ENCODE results near the gene GPR143. TPM values are rescaled to one million over a fixed set of nuclear protein-coding genes. Genes with fewer than 3 reads are reported as not detected.

Gene GPR143
- total RNA-seq, 2 donors from 2014 or later: not detected

GRCh38 chrX:9693307-9694001 is 72.2 kb downstream of the GPR143 start:
- Mint-ChIP-seq H3K9me3 (no peaks in the 10 kb centered on the region), H3K27ac (peak overlapping the region in 1 of 2 donors; percentile 29), H3K36me3 (peaks cover 0 to 9% of the 10 kb centered on the region in 2 donors)
- DNase-seq (ENCODE audit: low spot score in 2 of 2) (no peak), ATAC-seq (no peak)

GRCh38 chrX:9690046-9690445 is 75.6 kb downstream of the GPR143 start:
- no peak for ATAC-seq
- DNase-seq (ENCODE audit: low spot score in 2 of 2): no peak
- H3K9me3 Mint-ChIP-seq: no peaks in the 10 kb centered on the region
- H3K36me3 Mint-ChIP-seq: peaks cover 0 to 9% of the 10 kb centered on the region in 2 donors
- peak overlapping the region in 1 of 2 donors; percentile 36 for H3K27ac Mint-ChIP-seq

- no peak for DNase-seq (ENCODE audit: low spot score in 2 of 2)
- ATAC-seq: no peak
- peaks cover 0 to 9% of the 10 kb centered on the region in 2 donors for H3K36me3 Mint-ChIP-seq
- H3K27ac Mint-ChIP-seq: peak overlapping the region in 1 of 2 donors; percentile 48
- H3K9me3 Mint-ChIP-seq: no peaks in the 10 kb centered on the region
Measured at GRCh38 chrX:9688833-9689232, 76.8 kb downstream of the GPR143 start.

- H3K36me3 Mint-ChIP-seq: peaks cover 0 to 5% of the 10 kb centered on the region in 2 donors
- H3K9me3 Mint-ChIP-seq: no peaks in the 10 kb centered on the region
- DNase-seq (ENCODE audit: low spot score in 2 of 2): no peak
- ATAC-seq: no peak
- no peak overlapping the region for H3K27ac Mint-ChIP-seq
Measured at GRCh38 chrX:9687899-9688298, 77.7 kb downstream of the GPR143 start.

- no peak for DNase-seq (ENCODE audit: low spot score in 2 of 2)
- Mint-ChIP-seq H3K27ac (no peak overlapping the region), H3K9me3 (no peaks in the 10 kb centered on the region), H3K36me3 (no peaks in the 10 kb centered on the region)
- no peak for ATAC-seq
Measured at GRCh38 chrX:9683350-9683749, 82.3 kb downstream of the GPR143 start.

GRCh38 chrX:9682861-9683260 is 82.8 kb downstream of the GPR143 start:
- no peak for DNase-seq (ENCODE audit: low spot score in 2 of 2)

GRCh38 chrX:9682456-9682855 is 83.2 kb downstream of the GPR143 start:
- DNase-seq (ENCODE audit: low spot score in 2 of 2) (no peak), ATAC-seq (no peak)
- Mint-ChIP-seq H3K27ac (no peak overlapping the region), H3K9me3 (no peaks in the 10 kb centered on the region), H3K36me3 (peaks cover 0 to 8% of the 10 kb centered on the region in 2 donors)

More at GRCh38 chrX:9682861-9683260, 82.8 kb downstream of the GPR143 start:
- Mint-ChIP-seq H3K9me3 (no peaks in the 10 kb centered on the region), H3K27ac (no peak overlapping the region), H3K36me3 (peaks cover 0 to 3% of the 10 kb centered on the region in 2 donors)
- ATAC-seq: no peak

GRCh38 chrX:9681422-9681821 is 84.2 kb downstream of the GPR143 start:
- no peak for DNase-seq (ENCODE audit: low spot score in 2 of 2)
- Mint-ChIP-seq H3K27ac (no peak overlapping the region), H3K36me3 (peaks cover 0 to 15% of the 10 kb centered on the region in 2 donors), H3K9me3 (no peaks in the 10 kb centered on the region)
- ATAC-seq: no peak

GRCh38 chrX:9681011-9681410 is 84.6 kb downstream of the GPR143 start:
- ATAC-seq (no peak), DNase-seq (ENCODE audit: low spot score in 2 of 2) (no peak)
- Mint-ChIP-seq H3K9me3 (peaks cover 0 to 2% of the 10 kb centered on the region in 2 donors), H3K27ac (no peak overlapping the region), H3K36me3 (peaks cover 0 to 15% of the 10 kb centered on the region in 2 donors)

- Mint-ChIP-seq H3K27ac (peak overlapping the region in 1 of 2 donors; percentile 56), H3K36me3 (peaks cover 0 to 20% of the 10 kb centered on the region in 2 donors)
- ATAC-seq: no peak
Measured at GRCh38 chrX:9678215-9678965, 87.3 kb downstream of the GPR143 start.

GRCh38 chrX:9677098-9677739 is 88.4 kb downstream of the GPR143 start:
- DNase-seq (ENCODE audit: low spot score in 2 of 2) (peak; percentile 3 to 51), ATAC-seq (peak; percentile 96 to 98)
- H3K27ac Mint-ChIP-seq: peak overlapping the region; percentile 10 to 65
- peaks cover 0 to 4% of the 10 kb centered on the region in 2 donors for H3K9me3 Mint-ChIP-seq
- H3K36me3 Mint-ChIP-seq: peaks cover 0 to 20% of the 10 kb centered on the region in 2 donors

More at GRCh38 chrX:9678215-9678965, 87.3 kb downstream of the GPR143 start:
- peaks cover 0 to 4% of the 10 kb centered on the region in 2 donors for H3K9me3 Mint-ChIP-seq
- no peak for DNase-seq (ENCODE audit: low spot score in 2 of 2)

GRCh38 chrX:9676738-9677097 is 88.9 kb downstream of the GPR143 start:
- DNase-seq (ENCODE audit: low spot score in 2 of 2) (no peak), ATAC-seq (no peak)
- H3K36me3 Mint-ChIP-seq: peaks cover 0 to 20% of the 10 kb centered on the region in 2 donors
- H3K9me3 Mint-ChIP-seq: peaks cover 0 to 4% of the 10 kb centered on the region in 2 donors
- H3K27ac Mint-ChIP-seq: peak overlapping the region in 1 of 2 donors; percentile 65

GRCh38 chrX:9676306-9676705 is 89.3 kb downstream of the GPR143 start:
- no peak overlapping the region for H3K27ac Mint-ChIP-seq
- peaks cover 0 to 20% of the 10 kb centered on the region in 2 donors for H3K36me3 Mint-ChIP-seq
- no peak for DNase-seq (ENCODE audit: low spot score in 2 of 2)
- no peak for ATAC-seq
- peaks cover 0 to 4% of the 10 kb centered on the region in 2 donors for H3K9me3 Mint-ChIP-seq

Other genes starting within 250 kb of the GPR143 start
- gene SHROOM2, start 20.6 kb upstream of the GPR143 start, total RNA-seq: not detected
- not detected for gene CLDN34, start 201.5 kb upstream of the GPR143 start, total RNA-seq